Loucy (cell line): ENCODE results near the gene EPG5.
"Not testable (repeated sequence)": the region's sequence is repeated elsewhere in the genome, so short reads cannot be mapped to it uniquely, and the experiment has no call there.

Experiments
- H2AFZ ChIP-seq: fragments of 200-600 bp; sonication (generic); 2 replicates; pipeline ENCODE4 v1.6.0; 2016; ENCODE audit warnings: antibody characterized with exemption, mild to moderate bottlenecking, low read length, moderate library complexity
- H3F3A ChIP-seq: fragments of 200-600 bp; 2 replicates; pipeline ENCODE4 v1.6.0; 2016; ENCODE audit warnings: antibody characterized with exemption, low read depth, mild to moderate bottlenecking
- H3K27me3 ChIP-seq: fragments of 200-600 bp; sonication (generic); 2 replicates; pipeline ENCODE4 v1.6.1; 2014; ENCODE audit warnings: low read length, mild to moderate bottlenecking; ENCODE audit not compliant: insufficient read depth, poor library complexity, severe bottlenecking
- H3K36me3 ChIP-seq: fragments of 200-600 bp; sonication (generic); 2 replicates; pipeline ENCODE4 v1.6.1; 2016; ENCODE audit warnings: low read length; ENCODE audit not compliant: insufficient read depth
- H3K4me1 ChIP-seq: fragments of 200-600 bp; sonication (generic); 2 replicates; pipeline ENCODE4 v1.5.1; 2014; ENCODE audit warnings: low read length, mild to moderate bottlenecking; ENCODE audit not compliant: insufficient read depth, poor library complexity, severe bottlenecking
- H3K4me2 ChIP-seq: fragments of 200-600 bp; sonication (generic); 2 replicates; pipeline ENCODE4 v1.6.0; 2014; ENCODE audit warnings: antibody characterized with exemption, low read length, low read depth, mild to moderate bottlenecking; ENCODE audit not compliant: poor library complexity, severe bottlenecking
- H3K4me3 ChIP-seq: fragments of 200-600 bp; sonication (generic); 2 replicates; pipeline ENCODE4 v1.5.1; 2014; ENCODE audit warnings: low read length, mild to moderate bottlenecking, mixed read lengths; ENCODE audit not compliant: poor library complexity, severe bottlenecking
- H3K79me2 ChIP-seq: fragments of 200-600 bp; sonication (generic); 2 replicates; pipeline ENCODE4 v1.6.1; 2014; ENCODE audit warnings: low read length; ENCODE audit not compliant: insufficient read depth
- H3K9ac ChIP-seq: fragments of 200-600 bp; sonication (generic); 2 replicates; pipeline ENCODE4 v1.6.0; 2014; ENCODE audit warnings: mild to moderate bottlenecking, low read depth, low read length, moderate library complexity; ENCODE audit not compliant: poor library complexity, severe bottlenecking
- H3K9me2 ChIP-seq: fragments of 200-600 bp; sonication (generic); replicated peaks from 2 replicates; pipeline ENCODE4 v1.6.1; 2016; ENCODE audit warnings: low read depth, low read length, mixed read lengths
- H3K9me3 ChIP-seq: fragments of 200-600 bp; sonication (generic); 2 replicates; pipeline ENCODE4 v1.6.1; 2014; ENCODE audit warnings: mild to moderate bottlenecking, antibody characterized with exemption, low read length, low read depth; ENCODE audit not compliant: insufficient read depth
- H4K20me1 ChIP-seq: fragments of 200-600 bp; sonication (generic); 2 replicates; pipeline ENCODE4 v1.6.0; 2014; ENCODE audit warnings: antibody characterized with exemption, low read length, mild to moderate bottlenecking; ENCODE audit not compliant: insufficient read depth, poor library complexity, severe bottlenecking
- CTCF ChIP-seq: fragments of 200-600 bp; sonication (generic); conservative IDR thresholded peaks from 2 replicates; pipeline ENCODE4 v1.5.1; 2014; ENCODE audit warnings: mild to moderate bottlenecking, antibody characterized with exemption, low read length
- EZH2phosphoT487 ChIP-seq: fragments of 200-600 bp; IDR thresholded peaks from 2 replicates; pipeline ENCODE4 v1.6.1; 2018; ENCODE audit warnings: antibody characterized with exemption, mild to moderate bottlenecking, moderate library complexity, borderline replicate concordance

EPG5 gene

GRCh38 chr18:45829855-45830254 is 137.3 kb downstream of the EPG5 start:
- H3K27me3 ChIP-seq, result no peaks in the 10 kb centered on the region
- no peaks in the 10 kb centered on the region for H3K9me3 ChIP-seq
- no peak overlapping the region for H3K4me2 ChIP-seq
- no peaks in the 10 kb centered on the region for H4K20me1 ChIP-seq
- TF ChIP-seq CTCF (no peak), EZH2phosphoT487 (no peak)
- no peak overlapping the region for H3K9ac ChIP-seq
- H3K4me1 ChIP-seq, result peaks cover 57% of the 10 kb centered on the region
- H3K9me2 ChIP-seq, result no peaks in the 10 kb centered on the region
- H3K4me3 ChIP-seq, result no peak overlapping the region
- no peaks in the 10 kb centered on the region for H3K79me2 ChIP-seq
- H3K36me3 ChIP-seq, result no peaks in the 10 kb centered on the region
- H2AFZ ChIP-seq, result no peak overlapping the region
- H3F3A ChIP-seq, result peaks cover 9% of the 10 kb centered on the region; the same call in 1 of the 2 replicates

- H3K79me2 ChIP-seq, result no peaks in the 10 kb centered on the region
- TF ChIP-seq EZH2phosphoT487 (no peak), CTCF (no peak)
- no peaks in the 10 kb centered on the region for H3K27me3 ChIP-seq
- H4K20me1 ChIP-seq, result no peaks in the 10 kb centered on the region
- peak overlapping the region; percentile 76 for H3K9ac ChIP-seq
- H3K4me3 ChIP-seq, result no peak overlapping the region
- H3K4me1 ChIP-seq, result peaks cover 56% of the 10 kb centered on the region
- no peaks in the 10 kb centered on the region for H3K9me3 ChIP-seq
- H3F3A ChIP-seq, result peaks cover 9% of the 10 kb centered on the region; the same call in 1 of the 2 replicates
- H3K4me2 ChIP-seq, result peak overlapping the region; percentile 61
- H3K36me3 ChIP-seq, result no peaks in the 10 kb centered on the region
- H2AFZ ChIP-seq, result no peak overlapping the region
- no peaks in the 10 kb centered on the region for H3K9me2 ChIP-seq
Observed at GRCh38 chr18:45828917-45829811, 138.0 kb downstream of the EPG5 start.

- not testable (repeated sequence) for H3K79me2 ChIP-seq, H3K4me3 ChIP-seq, H3K9me3 ChIP-seq, H3K36me3 ChIP-seq, H4K20me1 ChIP-seq, H3K27me3 ChIP-seq, H3F3A ChIP-seq, H2AFZ ChIP-seq, H3K9me2 ChIP-seq, H3K4me2 ChIP-seq
- peaks cover 50% of the 10 kb centered on the region for H3K4me1 ChIP-seq
- peak overlapping the region; percentile 76 for H3K9ac ChIP-seq
Observed at GRCh38 chr18:45826716-45827115, 140.4 kb downstream of the EPG5 start.
